Ishikawa (cell line): ENCODE measurements around the gene PIEZO1.

ENCODE experiments used
- CEBPB ChIP-seq: IDR thresholded peaks from 2 replicates; pipeline ENCODE4 v1.6.1; 2012
- CREB1 ChIP-seq: IDR thresholded peaks from 2 replicates; pipeline ENCODE4 v1.6.1; 2012; ENCODE audit warnings: low read depth
- EGR1 ChIP-seq: IDR thresholded peaks from 2 replicates; pipeline ENCODE4 v1.6.1; 2012
- EP300 ChIP-seq: IDR thresholded peaks from 2 replicates; pipeline ENCODE4 v1.6.1; 2012; ENCODE audit warnings: borderline replicate concordance
- FOXM1 ChIP-seq: IDR thresholded peaks from 2 replicates; pipeline ENCODE4 v1.6.1; 2012; ENCODE audit warnings: low read depth, borderline replicate concordance
- MAX ChIP-seq: IDR thresholded peaks from 2 replicates; pipeline ENCODE4 v1.6.1; 2012
- NFIC ChIP-seq: IDR thresholded peaks from 2 replicates; pipeline ENCODE4 v1.6.1; 2012
- RAD21 ChIP-seq: IDR thresholded peaks from 2 replicates; pipeline ENCODE4 v1.6.1; 2012; ENCODE audit warnings: low read depth
- REST ChIP-seq: IDR thresholded peaks from 2 replicates; pipeline ENCODE4 v1.6.1; 2012; ENCODE audit warnings: low read depth, mild to moderate bottlenecking
- TAF1 ChIP-seq: IDR thresholded peaks from 2 replicates; pipeline ENCODE4 v1.6.1; 2012; ENCODE audit warnings: low read depth, mild to moderate bottlenecking
- TCF12 ChIP-seq: IDR thresholded peaks from 2 replicates; pipeline ENCODE4 v1.6.1; 2012; ENCODE audit warnings: low read depth
- TEAD4 ChIP-seq: IDR thresholded peaks from 2 replicates; pipeline ENCODE4 v1.6.1; 2012
- USF1 ChIP-seq: IDR thresholded peaks from 2 replicates; pipeline ENCODE4 v1.6.1; 2012
- YY1 ChIP-seq: IDR thresholded peaks from 2 replicates; pipeline ENCODE4 v1.6.1; 2012; ENCODE audit warnings: low read depth
- ZBTB7A ChIP-seq: IDR thresholded peaks from 2 replicates; pipeline ENCODE4 v1.6.1; 2012; ENCODE audit warnings: low read depth

Gene PIEZO1

GRCh38 chr16:88812513-88813268, 27.7 kb upstream of the PIEZO1 start:
- TF ChIP-seq RAD21 (no peak), CEBPB (peak; percentile 61), ZBTB7A (peak; percentile 1; the same call in 1 of the 2 replicates), EGR1 (no peak), YY1 (no peak), CREB1 (no peak), MAX (no peak)

- TF ChIP-seq TEAD4: peak; percentile 67
- no peak for TF ChIP-seq CEBPB
- no peak for TF ChIP-seq CREB1
- peak; percentile 70; the same call in 1 of the 2 replicates for TF ChIP-seq TCF12
- no peak for TF ChIP-seq REST
- TF ChIP-seq EGR1: peak; percentile 99
- peak; percentile 61; the same call in 1 of the 2 replicates for TF ChIP-seq EP300
- TF ChIP-seq USF1: peak; percentile 69
- peak; percentile 63; the same call in 1 of the 2 replicates for TF ChIP-seq RAD21
- peak; percentile 87 for TF ChIP-seq MAX
- peak; percentile 89 for TF ChIP-seq YY1
- TF ChIP-seq FOXM1: no peak
- TF ChIP-seq ZBTB7A: peak; percentile 83
- TF ChIP-seq TAF1: peak; percentile 47
- peak; percentile 68 for TF ChIP-seq NFIC
Observed at GRCh38 chr16:88811769-88812512, 26.9 kb upstream of the PIEZO1 start, which contains the start of gene APRT. Gene APRT, minus strand, starts transcription at chr16:88811928. Its CDS starts 29 bp downstream, at chr16:88811899.

GRCh38 chr16:88810912-88811768, 26.1 kb upstream of the PIEZO1 start:
- TF ChIP-seq RAD21 (no peak), EP300 (no peak), NFIC (no peak; the same call in 1 of the 2 replicates), MAX (peak; percentile 93), TAF1 (peak; percentile 43; the same call in 1 of the 2 replicates), FOXM1 (no peak), ZBTB7A (no peak), YY1 (no peak), CREB1 (peak; percentile 62; the same call in 1 of the 2 replicates), USF1 (peak; percentile 98)

- no peak for TF ChIP-seq NFIC
- no peak for TF ChIP-seq TCF12
- TF ChIP-seq CEBPB: no peak
- no peak for TF ChIP-seq CREB1
- no peak for TF ChIP-seq TAF1
- TF ChIP-seq FOXM1: no peak
- TF ChIP-seq TEAD4: no peak
- TF ChIP-seq EGR1: no peak
- TF ChIP-seq YY1: no peak
- TF ChIP-seq REST: no peak
- no peak for TF ChIP-seq EP300
- TF ChIP-seq ZBTB7A: no peak
- TF ChIP-seq MAX: no peak
Observed at GRCh38 chr16:88810166-88810911, 25.3 kb upstream of the PIEZO1 start.
